Adrenal gland (tissue), 12 donors: ENCODE results near the gene KDM5D. TPM values are rescaled to one million over a fixed set of nuclear protein-coding genes. Genes with fewer than 3 reads are reported as not detected.

Experiments
- DNase-seq, 7 donors: peaks; one replicate each; pipeline ENCODE4 v3.0.0-alpha.2; 2019 to 2020
- H3K27ac ChIP-seq, 5 donors: fragments of 200-600 bp; sonication (generic) in 4 of 5; 1 replicate in 3 of 5; 2 replicates in 2 of 5; pipeline versions ENCODE4 v1.5.1 to v1.8.0; 2016 to 2020; ENCODE audit warnings: mild to moderate bottlenecking in 1 of 5
- H3K27me3 ChIP-seq: fragments of 200-600 bp; 2 replicates; pipeline ENCODE4 v1.8.0; 2021
- H3K36me3 ChIP-seq, 2 donors: fragments of 200-600 bp; replicated peaks in 1 of 2; 1 replicate in 1 of 2; 2 replicates in 1 of 2; pipeline versions ENCODE4 v1.5.1 to v1.8.0; 2018 to 2022
- H3K4me1 ChIP-seq, 2 donors: fragments of 200-600 bp; replicated peaks in 1 of 2; 1 replicate in 1 of 2; 2 replicates in 1 of 2; pipeline versions ENCODE4 v1.5.1 to v1.8.0; 2018 to 2021
- H3K4me3 ChIP-seq, 4 donors: fragments of 200-600 bp; sonication (generic) in 3 of 4; one replicate each; pipeline ENCODE4 v1.5.1; 2016 to 2018
- H3K9me3 ChIP-seq, 3 donors: fragments of 200-600 bp; sonication (generic) in 1 of 3; replicated peaks in 1 of 3; 1 replicate in 2 of 3; 2 replicates in 1 of 3; pipeline versions ENCODE4 v1.5.1 to v1.8.0; 2016 to 2021
- POLR2A ChIP-seq, 2 donors: fragments of 450-650 bp; IDR thresholded peaks; one replicate each; pipeline ENCODE4 v1.6.1; 2017; ENCODE audit warnings: antibody characterized with exemption in 2 of 2, mild to moderate bottlenecking in 2 of 2, moderate library complexity in 1 of 2
- WGBS, 4 donors: extraction: QIAGEN DNeasy Blood & Tissue Kit in 2 of 4; methylation state at CpG; one replicate each; pipeline versions ENCODE4 v1.1.5 to v1.1.7; 2013 to 2017; 5-methylcytosine and 5-hydroxymethylcytosine counted together
- intact Hi-C, 2 donors: fragments of 100-400 bp; cut with DNase I; formaldehyde crosslinking; loops; one replicate each; pipeline versions ENCODE4 v1.14.1 to v1.15.0; 2022 to 2023
- polyA plus RNA-seq, 3 donors: library from polyadenylated mRNA; stranded (reverse); fragments of 200-250 nt in 2 of 3; fragments of 350-450 nt in 1 of 3; fragmentation: Illumina TruSeq in 1 of 3; extraction: RNeasy Lipid Tissue Mini Kit (QIAGEN cat#74804) in 1 of 3; gene quantifications; one replicate each; pipeline ENCODE4 v1.2.3, GENCODE V29; 2013 to 2014
- total RNA-seq, 9 donors: library from RNA; depleted of rRNA in 4 of 9; stranded (reverse); fragments of >200 nt in 4 of 9; fragments of 120-200 nt in 1 of 9; fragmentation: NEBNext Ultra II Directional in 1 of 9; extraction: Animal tissue kit (Norgen Biotek cat#: 25700) in 1 of 9; gene quantifications; one replicate each; pipeline versions ENCODE4 v1.1.0 to v1.2.4, GENCODE V29; 2013 to 2023
- TF ChIP-seq, protein P1 (sequence below), 6 experiments: fragments of 450-650 bp in 4 of 6; fragments of 200-600 bp in 2 of 6; sonication (generic) in 1 of 6; IDR thresholded peaks; 1 replicate in 5 of 6; 2 replicates in 1 of 6; pipeline versions ENCODE4 v1.5.1 to v1.8.0; 2016 to 2021; ENCODE audit warnings: antibody characterized with exemption in 6 of 6, mild to moderate bottlenecking in 2 of 6, moderate library complexity in 1 of 6
- donor health status: healthy with polysubstance abuse.
- donor health status: Bipolar disorder and iron deficiency.
- donor health status: DM: yes; HTN: yes; CAD: no.
- donor health status: DM: no; HTN: no; CAD: no.
- donor health status: DM: no; HTN: no; CAD: no.
- donor health status: DM: yes; HTN: yes; CAD: no.

The KDM5D gene
- total and polyA plus RNA-seq, 12 donors, result 0.27 to 117 (median 79.2) TPM; not detected in 5

DNA sequence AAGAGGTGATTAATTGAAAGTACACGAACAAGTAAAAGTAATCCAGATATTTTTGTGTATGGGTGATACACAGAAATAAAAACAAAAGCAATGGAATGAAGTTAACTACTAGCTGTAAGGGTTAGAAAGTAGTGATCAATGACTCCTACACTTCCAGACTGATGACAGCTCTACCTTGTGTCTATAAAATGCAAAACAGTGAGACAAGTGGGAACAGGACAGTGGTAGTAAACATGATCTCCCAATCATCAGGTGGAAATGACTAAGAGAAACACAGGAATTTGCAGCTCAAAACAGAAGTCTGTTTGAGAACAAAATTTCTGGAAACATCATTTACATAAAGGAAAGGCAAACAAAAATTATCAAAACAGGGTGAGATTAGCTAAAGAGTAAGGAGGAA is 10.1 kb downstream of the KDM5D start:
- no peaks in the 10 kb centered on the region for H3K4me1 ChIP-seq
- H3K27me3 ChIP-seq, result no peaks in the 10 kb centered on the region
- 52% methylated on average over 1 of the region's 1 CpG; no CpG with 5 or more reads in 2 of the 4 donors for WGBS, 4 donors
- no peak overlapping the region for H3K4me3 ChIP-seq
- H3K36me3 ChIP-seq, result no peaks in the 10 kb centered on the region
- H3K9me3 ChIP-seq, result no peaks in the 10 kb centered on the region
- TF ChIP-seq, protein P1, sequence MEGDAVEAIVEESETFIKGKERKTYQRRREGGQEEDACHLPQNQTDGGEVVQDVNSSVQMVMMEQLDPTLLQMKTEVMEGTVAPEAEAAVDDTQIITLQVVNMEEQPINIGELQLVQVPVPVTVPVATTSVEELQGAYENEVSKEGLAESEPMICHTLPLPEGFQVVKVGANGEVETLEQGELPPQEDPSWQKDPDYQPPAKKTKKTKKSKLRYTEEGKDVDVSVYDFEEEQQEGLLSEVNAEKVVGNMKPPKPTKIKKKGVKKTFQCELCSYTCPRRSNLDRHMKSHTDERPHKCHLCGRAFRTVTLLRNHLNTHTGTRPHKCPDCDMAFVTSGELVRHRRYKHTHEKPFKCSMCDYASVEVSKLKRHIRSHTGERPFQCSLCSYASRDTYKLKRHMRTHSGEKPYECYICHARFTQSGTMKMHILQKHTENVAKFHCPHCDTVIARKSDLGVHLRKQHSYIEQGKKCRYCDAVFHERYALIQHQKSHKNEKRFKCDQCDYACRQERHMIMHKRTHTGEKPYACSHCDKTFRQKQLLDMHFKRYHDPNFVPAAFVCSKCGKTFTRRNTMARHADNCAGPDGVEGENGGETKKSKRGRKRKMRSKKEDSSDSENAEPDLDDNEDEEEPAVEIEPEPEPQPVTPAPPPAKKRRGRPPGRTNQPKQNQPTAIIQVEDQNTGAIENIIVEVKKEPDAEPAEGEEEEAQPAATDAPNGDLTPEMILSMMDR (IDR thresholded peaks at IDR 0.05), result no peak
- no peak for TF ChIP-seq POLR2A (IDR thresholded peaks at IDR 0.05)
- intact Hi-C loops, result no loop called here
- no peak overlapping the region for H3K27ac ChIP-seq
- DNase-seq, result no peak

DNA sequence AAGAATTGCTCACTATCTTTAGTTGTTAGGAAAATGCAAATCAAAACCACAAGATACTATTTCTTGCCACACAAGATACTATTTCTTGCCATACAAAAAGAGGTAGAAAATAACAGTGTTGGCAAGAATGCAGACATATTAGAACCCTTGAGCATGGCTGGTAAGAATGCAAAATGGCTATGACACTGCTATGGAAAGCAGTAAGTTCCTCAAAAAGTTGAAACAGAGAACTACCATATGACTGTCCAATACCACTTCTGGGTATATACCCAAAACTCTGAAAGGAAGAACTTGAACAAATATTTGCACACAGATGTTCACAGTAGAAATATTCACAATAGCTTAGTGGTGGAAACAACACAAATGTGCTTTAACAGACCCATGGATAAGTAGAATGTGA is 26.6 kb downstream of the KDM5D start:
- H3K4me3 ChIP-seq, result no peak overlapping the region
- TF ChIP-seq, protein P1 (IDR thresholded peaks at IDR 0.05), result no peak
- no peak for TF ChIP-seq POLR2A (IDR thresholded peaks at IDR 0.05)
- H3K9me3 ChIP-seq, result no peaks in the 10 kb centered on the region
- H3K4me1 ChIP-seq, result no peaks in the 10 kb centered on the region
- no peak for DNase-seq
- no peak overlapping the region for H3K27ac ChIP-seq
- intact Hi-C loops, result no loop called here
- no peaks in the 10 kb centered on the region for H3K36me3 ChIP-seq
- H3K27me3 ChIP-seq, result no peaks in the 10 kb centered on the region

DNA sequence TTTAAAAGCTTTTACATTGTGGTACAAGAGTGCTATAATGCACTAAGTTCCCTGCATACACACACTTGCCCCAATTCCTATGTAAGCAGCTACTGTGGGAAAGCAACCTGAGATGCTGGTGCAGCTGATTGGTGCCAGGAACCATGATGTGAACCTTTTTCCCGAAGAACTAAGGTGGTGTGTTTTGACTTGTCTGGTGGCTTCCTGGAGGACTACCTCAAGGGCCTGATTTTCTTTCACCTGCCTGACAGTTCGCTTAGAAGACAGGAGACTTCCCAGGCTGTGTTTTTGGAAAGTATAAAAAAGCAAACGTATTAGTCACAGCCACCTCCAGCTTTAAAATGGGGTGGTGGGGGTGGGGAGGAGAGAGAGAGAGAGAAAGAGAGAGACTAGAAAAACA is 27.4 kb downstream of the KDM5D start:
- Histone ChIP-seq H3K9me3 (no peaks in the 10 kb centered on the region), H3K4me1 (no peaks in the 10 kb centered on the region), H3K4me3 (no peak overlapping the region), H3K27ac (no peak overlapping the region), H3K27me3 (no peaks in the 10 kb centered on the region), H3K36me3 (no peaks in the 10 kb centered on the region)
- DNase-seq, result no peak
- WGBS, 4 donors, result 86 to 87% methylated on average over 3 of the region's 3 CpGs; no CpG with 5 or more reads in 2 of the 4 donors
- TF ChIP-seq, protein P1 (IDR thresholded peaks at IDR 0.05), result no peak
- TF ChIP-seq POLR2A (IDR thresholded peaks at IDR 0.05), result no peak
- intact Hi-C loops, result no loop called here

DNA sequence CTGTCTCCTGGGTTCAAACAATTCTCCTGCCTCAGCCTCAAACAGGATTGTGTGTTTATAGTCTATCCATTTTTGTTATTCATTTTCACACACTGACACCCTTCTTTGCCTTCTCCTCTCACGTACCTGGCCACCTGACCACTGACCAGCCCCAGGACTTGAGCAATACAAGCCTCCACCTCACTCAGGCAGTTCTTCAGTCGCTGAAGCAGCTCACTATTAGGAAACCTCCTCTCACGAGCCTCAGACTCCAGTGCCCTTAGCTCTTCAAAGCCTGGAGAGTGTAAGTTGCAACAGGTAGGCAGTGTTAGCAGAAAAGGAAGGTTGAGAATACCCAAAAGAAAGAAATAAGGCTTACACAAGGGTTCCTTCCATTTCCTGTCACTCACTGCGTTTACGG is 29.3 kb downstream of the KDM5D start:
- Histone ChIP-seq H3K27me3 (no peaks in the 10 kb centered on the region), H3K4me3 (no peak overlapping the region), H3K9me3 (no peaks in the 10 kb centered on the region), H3K36me3 (no peaks in the 10 kb centered on the region), H3K27ac (no peak overlapping the region), H3K4me1 (no peaks in the 10 kb centered on the region)
- intact Hi-C loops, result no loop called here
- no peak for TF ChIP-seq POLR2A (IDR thresholded peaks at IDR 0.05)
- no peak for DNase-seq
- 89 to 96% methylated on average over 5 of the region's 5 CpGs; no CpG with 5 or more reads in 2 of the 4 donors for WGBS, 4 donors

DNA sequence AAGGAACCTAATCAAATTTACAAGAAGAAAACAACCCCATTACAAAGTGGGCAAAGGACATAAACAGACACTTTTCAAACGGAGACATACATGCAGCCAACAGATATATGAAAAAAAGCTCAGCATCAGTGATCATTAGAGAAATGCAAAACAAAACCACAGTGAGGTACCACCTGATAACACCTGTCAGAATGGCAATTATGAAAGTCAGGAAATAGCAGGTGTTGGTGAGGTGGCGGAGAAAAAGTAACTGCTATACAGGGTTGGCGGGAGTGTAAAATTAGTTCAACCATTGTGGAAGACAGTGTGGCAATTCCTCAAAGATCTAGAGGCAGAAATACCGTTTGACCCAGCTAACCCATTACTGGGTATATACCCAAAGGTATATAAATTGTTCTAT is 31.1 kb downstream of the KDM5D start:
- DNase-seq, result no peak
- Histone ChIP-seq H3K36me3 (no peaks in the 10 kb centered on the region), H3K27me3 (no peaks in the 10 kb centered on the region), H3K9me3 (no peaks in the 10 kb centered on the region), H3K4me3 (no peak overlapping the region), H3K27ac (no peak overlapping the region), H3K4me1 (no peaks in the 10 kb centered on the region)
- WGBS, 4 donors, result 94 to 96% methylated on average over 4 of the region's 4 CpGs; no CpG with 5 or more reads in 2 of the 4 donors
- no peak for TF ChIP-seq POLR2A (IDR thresholded peaks at IDR 0.05)
- TF ChIP-seq, protein P1 (IDR thresholded peaks at IDR 0.05), result no peak
- intact Hi-C loops, result no loop called here
